HG02798 (cell line): ENCODE results near the gene OSM.
"Not testable (repeated sequence)": the region's sequence is repeated elsewhere in the genome, so short reads cannot be mapped to it uniquely, and the experiment has no call there.

Experiments
- ATAC-seq: cut with Tn5 transposase; IDR thresholded peaks from one replicate; pipeline ENCODE4 v1.9.1; 2021; ENCODE audit warnings: mild to moderate bottlenecking; ENCODE audit not compliant: unreplicated experiment, poor library complexity

The OSM gene

DNA sequence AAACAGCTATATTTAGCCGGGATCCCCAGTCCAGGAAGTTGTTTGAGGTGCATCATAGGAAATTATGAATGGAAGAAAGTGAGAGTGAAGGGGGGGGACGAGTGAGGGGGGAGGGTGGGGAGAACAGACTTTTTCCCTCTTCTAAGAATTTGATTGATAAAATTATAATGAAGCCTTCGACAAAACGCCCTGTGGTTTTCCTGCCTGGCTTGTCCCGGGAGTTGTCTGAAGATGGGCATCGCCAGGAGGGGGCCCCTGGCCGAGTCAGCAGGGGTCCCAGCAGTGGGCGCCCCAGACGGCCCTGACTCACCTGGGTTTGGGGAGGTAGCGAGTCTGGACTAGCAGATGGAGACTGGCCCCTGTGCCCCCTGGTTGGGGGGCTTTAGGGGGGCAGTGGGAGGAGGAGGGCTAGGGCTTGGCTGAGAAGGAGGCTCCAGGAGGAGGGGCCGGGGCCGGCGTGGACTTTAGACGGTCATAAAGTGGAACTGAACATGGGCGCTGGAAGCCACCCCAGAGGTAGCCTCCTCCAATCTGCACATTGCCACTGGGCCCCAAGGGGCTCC lies 19.8 kb downstream of the OSM start:
- ATAC-seq: no peak

DNA sequence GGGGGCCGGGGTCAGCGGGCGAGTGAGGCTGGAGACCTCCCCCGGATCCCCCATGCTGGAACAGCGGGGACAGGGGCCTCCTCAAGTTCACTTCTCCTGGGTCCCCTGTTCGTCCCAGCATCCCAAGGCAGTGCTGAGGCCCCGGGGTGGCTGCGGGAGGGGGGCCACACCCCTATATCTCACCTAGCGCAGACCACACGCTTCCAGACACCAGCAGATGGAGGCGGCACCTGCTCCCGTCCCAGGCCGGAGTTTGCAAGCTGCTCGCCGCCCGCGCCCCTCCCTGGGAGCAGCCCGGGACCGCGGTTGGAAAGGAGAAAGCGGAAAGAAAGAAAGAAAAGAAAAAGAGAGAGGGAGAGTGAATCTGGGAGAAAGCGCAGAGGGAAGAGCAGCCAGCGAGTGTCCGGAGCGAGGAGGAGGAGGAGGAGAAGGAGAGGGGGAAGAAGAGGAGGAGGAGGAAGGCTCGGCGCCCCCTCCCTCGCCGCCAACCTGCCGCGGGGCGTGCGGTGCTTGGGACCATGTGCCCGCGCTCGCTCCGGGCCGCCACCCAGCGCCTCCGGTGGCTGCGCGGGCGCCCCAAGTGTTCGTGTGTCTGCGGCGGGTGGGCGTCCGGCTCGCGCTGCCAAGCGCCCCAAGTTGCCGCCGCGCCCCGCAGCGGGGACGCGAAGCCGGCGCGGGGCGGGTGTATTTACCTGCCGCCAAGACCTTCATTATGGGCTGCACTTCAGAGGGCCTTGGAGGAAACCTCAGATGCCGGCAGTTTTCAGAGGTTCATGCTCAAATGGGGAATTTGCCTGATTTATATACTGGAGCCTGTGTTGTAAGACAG lies 20.5 kb downstream of the OSM start, which contains the start of gene LIF:
Gene LIF, minus strand, starts transcription at position 775 of the 829 bp plus-strand sequence. Its CDS starts 64 bp downstream, at position 711.
- no peak for ATAC-seq

DNA sequence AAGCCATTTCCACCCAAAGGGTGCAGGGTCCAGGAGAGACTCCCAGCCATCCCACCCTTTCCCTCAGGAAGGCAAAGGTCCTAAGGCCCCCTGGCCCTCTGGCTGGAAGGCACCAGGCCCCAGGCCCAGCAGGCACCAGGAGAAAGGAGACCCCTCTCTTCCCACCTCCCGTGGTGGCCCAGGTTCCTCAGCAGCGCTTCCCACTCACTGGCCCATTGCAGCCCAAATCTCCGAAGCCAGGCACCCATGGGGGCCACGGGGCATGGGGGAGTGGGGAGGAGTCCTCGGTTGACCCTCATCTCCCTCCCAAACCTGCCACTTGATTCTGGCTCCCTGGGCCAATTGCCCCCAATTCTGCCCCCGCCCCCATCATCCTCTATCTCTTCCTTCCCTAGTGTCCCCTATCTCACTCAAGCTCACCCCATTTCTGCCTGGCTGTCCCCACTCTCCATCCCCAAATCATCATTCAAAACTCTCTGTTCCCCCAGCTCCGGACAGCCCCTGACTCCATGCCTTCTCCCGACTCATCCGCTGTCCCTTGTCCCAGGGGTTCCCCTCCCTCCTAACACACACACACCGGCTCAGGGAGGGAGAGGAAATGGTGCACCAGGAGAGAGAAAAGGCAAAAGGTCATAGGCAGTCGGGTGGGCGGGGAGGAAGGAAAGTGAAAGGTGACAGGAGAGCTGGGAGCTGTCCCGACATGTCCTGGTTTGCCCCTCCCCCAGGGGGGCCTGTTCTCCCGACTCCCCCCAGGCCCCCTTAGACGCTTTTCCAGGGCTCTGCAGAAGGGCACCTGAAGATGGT lies 21.3 kb downstream of the OSM start:
- no peak for ATAC-seq

DNA sequence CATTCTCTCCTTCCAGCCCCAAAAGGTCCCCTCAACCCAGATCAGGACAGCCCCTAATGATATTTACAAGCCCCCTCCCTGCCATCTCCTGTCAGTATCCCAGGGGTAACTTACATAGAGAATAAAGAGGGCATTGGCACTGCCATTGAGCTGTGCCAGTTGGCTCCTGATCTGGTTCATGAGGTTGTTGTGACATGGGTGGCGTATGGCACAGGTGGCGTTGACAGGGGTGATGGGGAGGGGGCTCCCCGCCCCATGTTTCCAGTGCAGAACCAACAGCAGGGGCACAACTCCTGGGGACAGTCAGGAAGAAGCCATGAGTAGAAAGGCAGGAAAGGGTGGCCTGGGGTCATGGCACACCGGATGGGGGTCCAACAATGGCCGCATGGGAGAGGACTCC lies 22.0 kb downstream of the OSM start:
- no peak for ATAC-seq

DNA sequence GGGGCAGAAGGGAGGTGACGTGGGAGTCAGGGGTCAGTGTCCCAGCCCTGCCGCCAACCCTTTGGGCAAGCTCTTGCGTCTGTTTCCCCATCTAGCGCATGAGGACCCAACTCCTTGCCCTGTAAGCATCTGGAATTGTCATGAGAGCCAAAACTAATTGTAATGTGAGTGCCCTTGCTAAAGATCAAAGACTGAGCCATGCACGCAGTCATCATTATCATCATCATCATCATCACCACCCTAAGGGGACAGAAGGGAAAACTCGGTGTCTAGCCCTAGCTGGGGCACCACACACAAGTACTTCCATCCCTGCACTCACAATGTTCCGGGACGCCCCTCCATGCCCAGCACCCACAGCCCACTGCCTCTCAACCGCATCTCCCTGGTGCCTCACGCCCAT lies 22.6 kb downstream of the OSM start:
- no peak for ATAC-seq

DNA sequence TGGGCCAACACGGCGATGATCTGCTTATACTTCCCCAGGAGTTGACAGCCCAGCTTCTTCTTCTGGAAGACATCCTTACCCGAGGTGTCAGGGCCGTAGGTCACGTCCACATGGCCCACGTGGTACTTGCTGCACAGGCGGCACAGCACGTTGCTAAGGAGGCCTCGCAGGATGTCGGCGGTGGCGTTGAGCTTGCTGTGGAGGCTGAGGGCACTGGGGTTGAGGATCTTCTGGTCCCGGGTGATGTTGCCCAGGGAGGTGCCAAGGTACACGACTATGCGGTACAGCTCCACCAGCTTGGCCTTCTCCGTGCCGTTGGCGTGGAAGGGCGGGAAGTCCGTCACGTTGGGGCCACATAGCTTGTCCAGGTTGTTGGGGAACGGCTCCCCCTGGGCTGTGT lies 23.0 kb downstream of the OSM start:
- no peak for ATAC-seq

DNA sequence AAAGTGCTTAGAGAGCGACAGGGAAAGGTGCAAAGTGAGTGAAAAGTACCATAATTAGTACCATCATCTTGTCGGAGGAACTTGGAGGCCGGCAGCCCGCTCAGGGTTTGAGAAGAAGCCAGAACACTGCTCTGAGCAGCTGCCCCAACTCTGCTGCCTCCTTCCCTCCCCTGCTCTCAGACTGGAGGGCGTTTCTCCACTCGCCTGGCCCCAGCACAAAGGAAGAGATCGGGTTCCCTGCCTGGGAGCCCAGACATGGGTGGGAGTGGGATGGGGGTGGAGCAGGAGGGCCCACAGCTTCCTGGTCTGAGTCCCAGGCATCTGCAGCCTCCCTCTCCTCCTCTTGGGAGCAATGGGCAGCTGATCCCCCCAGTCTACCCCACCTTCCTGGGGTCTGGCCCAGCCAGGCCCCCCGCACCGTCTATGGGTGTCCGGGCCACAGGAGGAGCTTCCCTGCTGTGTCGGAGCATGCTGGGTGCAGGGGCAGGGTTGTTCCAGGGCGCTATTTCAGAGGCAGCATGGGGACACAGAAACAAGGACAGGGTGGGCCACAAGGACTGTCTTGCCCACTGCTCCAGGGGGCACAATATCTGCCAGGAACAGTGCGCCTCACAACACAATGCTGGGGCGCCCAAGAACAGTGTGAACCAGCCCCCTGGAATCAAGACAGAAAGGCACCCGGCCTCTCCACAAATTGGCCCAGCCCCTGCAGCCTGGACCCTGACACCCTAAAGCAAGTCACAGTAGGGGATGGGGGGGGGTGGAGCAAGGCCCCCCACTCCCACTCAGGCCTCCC lies 24.9 kb downstream of the OSM start:
- ATAC-seq: no peak

DNA sequence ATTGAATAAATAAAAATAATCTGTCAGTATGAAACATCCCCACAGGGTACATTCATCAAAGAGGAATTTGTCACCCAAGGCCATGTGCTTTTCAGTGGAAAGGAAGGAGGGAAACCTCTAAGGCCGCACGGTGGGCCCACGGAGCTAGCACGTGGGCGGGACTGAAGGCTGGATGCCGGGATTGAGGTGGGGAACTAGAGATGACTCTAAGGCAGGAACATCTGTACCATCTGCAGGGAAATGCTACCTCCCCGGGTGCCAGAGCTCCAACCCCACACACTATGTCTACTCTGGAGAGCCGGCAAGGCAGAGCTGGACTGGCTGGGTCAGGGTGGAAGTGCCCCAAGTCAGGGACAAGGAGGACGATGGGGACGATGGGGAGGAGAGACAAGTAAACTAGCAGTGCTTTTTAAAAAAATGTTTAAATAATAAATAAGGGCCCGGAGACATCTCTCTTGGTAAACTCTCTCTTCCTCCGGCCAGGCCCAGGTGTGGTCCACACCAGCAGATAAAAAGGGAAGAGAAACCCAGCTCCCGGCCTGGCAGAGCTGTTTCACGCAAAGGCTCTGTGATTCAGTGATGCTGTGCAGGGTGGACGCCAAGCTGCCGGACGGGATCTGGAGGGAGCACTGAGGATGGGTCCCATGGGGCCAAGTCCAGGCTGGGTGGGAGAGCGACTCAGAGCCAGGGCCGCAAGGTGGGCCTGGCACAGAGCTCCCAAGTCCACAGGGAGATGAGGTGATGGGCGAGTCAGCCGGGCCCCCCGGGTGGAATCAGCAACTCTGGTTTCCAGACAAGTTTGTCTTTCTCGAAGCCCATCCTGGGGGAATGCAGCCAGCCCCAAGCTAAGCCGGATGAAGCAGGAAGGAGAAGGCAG lies 25.9 kb downstream of the OSM start:
- no peak for ATAC-seq

DNA sequence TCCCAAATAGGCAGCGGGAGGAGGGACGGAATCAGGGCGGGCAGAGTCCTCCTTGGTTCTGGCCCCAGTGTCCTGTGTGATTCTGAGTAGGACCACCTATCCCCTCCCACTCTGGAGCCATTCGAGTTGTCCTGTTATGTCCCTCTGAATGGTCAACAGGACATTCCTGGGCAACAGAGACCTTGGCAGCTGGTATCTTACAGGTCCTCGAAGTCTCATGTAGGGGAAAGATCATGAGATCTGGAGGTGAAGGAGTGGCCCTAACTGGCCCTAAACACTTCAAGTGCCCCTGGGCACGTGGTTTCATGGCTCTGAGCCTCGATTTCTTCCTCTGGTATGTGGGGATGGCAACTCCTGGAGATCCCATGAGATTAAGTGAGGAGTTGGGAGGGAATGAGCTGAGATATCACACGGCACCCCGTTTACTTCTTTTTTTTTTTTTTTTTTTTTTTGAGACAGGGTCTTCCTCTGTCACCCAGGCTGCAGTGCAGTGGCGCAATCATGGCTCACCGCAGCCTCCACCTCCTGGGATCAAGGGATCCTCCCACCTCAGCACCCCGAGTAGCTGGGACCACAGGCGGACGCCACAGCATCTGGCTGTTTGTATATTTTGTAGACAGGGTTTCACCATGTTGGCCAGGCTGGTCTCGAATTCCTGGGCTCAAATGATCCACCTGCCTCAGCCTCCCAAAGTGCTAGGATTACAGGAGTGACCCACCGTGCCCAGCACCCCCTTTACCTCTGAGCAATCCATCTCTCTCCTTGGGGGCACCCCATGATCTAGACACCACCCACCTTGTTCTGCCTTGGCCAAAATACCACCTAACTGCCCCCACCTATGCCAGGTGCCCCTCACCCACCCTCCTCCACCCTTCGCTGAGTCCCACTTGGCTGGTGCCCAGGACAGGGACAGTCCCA lies 26.9 kb downstream of the OSM start:
- ATAC-seq: no peak

DNA sequence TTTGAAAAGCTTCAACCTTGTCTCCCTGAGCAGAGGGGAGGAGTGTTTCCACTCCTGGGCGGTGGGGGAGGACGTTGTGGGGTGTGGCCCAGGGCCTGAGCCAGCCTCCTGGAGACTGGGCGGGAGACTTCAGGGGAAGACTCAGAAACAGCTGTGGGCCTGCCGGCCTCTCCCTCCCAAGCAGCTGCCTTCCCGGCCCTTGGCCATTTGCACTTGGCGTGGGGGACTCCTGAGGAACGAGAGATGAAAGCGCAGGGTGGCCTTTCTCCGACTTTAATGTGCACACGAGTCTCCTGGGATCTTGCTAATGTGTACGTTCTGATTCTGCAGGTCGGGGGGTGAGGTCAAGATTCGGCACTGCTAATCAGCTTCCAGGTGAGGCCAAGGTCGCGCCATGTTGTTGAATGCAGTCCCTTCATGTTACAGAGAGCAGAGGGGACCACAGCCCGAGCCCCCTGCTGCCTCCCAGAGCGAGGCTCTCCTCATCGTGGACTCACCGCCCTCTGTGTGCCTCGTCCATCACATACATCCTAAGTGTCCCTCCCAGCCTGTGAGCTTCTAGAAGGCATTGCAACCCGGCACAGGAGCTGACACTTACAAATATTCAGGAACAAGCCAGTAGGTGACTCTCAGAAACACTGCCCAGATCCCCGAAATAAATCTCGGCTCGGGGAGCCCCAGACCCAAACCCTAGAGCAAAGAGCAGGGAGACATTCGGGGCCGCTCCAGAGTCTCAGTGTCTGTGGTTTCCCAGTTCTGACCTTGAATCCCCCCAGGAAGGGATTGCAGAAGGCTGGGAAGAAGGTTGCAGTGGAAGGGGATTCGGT lies 27.8 kb downstream of the OSM start:
- ATAC-seq: no peak

DNA sequence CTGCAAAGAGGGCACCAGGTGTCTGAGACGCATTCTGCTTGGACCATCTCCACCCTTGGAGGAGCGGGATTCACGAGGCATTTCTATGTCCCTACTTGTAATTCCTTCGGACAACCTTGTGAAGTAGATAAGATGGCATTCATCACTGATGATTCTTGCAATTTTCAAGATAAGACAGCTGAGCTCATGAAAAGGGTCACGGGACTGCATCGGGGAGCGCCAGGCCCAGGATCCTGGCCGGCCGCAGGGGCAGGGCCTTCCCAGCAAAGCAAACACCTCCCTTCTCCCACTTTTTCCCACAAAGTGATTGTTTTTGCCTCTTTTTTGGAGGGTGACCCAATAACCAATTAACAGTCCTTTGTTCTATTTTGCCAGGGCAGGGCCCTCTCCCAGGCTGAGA lies 28.5 kb downstream of the OSM start:
- no peak for ATAC-seq

DNA sequence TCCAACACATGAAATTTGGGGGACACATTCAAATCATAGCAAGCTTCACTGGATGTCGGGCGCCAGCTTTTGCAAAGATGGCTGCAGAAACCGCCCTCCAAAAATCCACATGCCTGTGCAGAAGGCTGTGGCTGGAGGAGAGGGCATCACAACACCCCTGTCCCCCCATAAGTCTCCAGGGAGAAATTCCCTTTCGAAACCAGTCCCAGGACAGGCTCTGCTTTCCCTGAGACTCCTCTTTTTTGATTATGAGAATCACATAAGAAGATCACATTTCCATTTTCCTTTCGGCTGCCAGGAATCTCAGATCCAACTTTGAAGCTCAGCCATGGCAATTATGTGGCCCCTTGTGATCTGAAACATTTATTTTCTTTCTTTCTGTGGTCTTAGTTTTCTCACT lies 29.8 kb downstream of the OSM start:
- ATAC-seq: no peak

DNA sequence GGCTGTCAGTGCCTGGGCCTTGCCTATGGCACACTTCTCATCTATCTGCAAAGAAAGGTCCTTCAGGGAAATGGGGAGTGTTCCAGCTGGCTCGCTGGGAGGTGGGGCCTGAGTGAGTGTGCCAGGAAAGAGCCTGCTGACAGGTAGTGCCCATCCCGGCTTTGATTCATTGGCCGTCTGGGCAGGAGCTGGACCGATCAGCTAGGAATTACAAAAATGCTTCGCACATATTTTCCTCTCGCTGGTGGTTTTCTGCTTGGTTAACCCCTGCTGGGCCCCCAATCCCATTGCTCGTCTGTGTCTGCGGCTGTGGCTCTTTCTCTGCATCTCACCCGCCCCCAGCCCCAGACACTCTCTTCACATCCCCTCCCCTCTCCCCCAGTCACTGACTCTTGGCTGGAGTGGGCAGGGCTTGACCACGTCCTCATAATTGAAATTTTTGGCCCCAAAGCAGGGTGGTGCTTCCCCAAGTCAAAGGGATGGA lies 30.9 kb downstream of the OSM start:
- no peak for ATAC-seq

DNA sequence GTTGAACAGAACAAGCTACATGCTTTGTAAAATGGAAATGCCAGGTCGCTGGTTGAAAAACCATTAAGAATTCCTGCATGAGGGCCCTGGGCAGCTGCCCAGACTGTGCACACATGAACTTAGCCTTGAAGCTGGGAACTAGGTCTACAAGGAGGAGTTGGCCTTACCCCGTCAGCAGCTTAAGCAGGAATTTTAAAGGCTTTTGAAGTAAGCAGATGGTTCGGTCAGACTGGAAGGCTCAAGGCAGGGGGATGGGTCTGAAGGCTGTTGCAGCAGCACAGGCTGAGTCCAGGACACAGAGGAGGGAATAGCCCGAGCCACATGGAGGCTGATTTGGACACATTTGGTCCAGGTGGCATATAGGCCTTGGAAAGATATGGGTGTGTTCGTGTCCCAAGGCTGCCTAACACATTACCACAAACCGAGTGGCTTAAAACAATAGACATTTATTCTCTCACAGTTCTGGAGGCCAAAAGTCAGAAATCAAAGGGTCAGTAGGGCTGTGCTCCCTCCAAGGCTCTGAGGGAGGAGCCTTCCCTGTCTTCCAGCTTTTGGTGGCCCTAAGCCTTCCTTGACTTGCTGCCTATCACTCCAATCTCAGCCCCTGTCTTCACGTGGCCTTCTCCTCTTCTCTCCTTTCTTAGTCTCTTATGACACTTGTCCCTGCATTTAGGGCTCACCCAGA lies 31.7 kb downstream of the OSM start:
- ATAC-seq: no peak

DNA sequence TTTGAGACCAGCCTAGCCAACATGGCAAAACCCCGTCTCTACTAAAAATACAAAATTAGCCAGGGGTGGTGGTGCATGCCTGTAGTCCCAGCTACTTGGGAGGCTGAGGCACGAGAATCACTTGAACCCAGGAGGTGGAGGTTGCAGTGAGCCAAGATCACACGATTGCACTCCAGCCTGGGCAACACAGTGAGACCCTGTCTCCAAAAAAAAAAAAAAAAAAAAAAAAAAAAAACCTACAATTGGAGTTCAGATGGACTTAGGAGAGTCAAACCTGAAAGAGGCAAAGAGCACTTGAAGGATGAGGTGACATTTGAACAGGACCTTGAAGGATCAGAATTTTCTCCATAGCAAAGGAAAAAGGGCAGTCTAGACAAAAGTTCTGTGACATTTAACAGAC lies 32.3 kb downstream of the OSM start:
- ATAC-seq: not testable (repeated sequence)

DNA sequence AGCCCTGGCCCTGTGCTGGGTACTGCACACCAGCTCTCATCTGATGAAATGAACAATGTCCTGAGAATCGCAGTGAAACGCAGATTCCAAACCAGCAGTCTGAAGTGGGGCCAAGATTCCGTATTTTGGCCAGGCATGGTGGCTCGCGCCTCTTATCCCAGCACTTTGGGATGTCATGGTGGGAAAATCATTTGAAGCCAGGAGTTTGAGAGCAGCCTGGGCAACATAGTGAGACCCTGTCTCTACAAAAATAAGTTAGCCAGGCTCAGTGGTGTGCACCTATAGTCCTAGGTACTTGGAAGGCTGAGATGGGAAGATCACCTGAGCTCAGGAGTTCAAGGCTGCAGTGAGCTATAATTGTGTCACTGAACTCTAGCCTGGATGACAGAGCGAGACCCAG lies 33.1 kb downstream of the OSM start:
- ATAC-seq: no peak

DNA sequence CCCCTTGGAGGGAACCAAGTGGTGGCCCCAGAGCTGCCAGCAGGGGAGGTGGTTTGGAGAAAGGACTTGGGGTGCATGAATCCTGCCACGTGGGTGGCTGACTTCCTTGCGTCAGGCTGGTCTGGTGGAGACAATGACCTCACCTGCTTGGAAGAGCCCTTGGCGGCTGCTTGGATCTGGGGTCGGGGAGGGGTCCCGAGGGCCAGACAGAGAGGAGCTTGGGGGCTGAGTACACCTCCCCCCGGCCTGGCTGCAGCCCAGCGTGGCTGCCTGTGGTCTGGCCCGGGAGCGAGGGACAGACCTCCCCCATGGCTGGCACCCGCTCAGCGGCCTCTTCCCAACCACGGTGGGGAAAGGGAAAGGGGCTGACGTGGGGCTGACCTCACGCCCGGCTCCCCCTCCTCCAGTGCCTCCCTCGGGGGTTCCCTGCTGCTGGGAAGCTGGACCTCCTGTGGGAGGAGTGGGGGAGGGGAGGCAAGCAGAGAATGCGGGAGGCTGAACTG lies 33.9 kb downstream of the OSM start:
- no peak for ATAC-seq
